ENCODE data around the gene RNF25. TPM values are rescaled to one million over a fixed set of nuclear protein-coding genes. Genes with fewer than 3 reads are reported as not detected.

Gene RNF25
- polyA plus RNA-seq, 3 donors = 43.4 to 45.9 (median 45.3) TPM

DNA sequence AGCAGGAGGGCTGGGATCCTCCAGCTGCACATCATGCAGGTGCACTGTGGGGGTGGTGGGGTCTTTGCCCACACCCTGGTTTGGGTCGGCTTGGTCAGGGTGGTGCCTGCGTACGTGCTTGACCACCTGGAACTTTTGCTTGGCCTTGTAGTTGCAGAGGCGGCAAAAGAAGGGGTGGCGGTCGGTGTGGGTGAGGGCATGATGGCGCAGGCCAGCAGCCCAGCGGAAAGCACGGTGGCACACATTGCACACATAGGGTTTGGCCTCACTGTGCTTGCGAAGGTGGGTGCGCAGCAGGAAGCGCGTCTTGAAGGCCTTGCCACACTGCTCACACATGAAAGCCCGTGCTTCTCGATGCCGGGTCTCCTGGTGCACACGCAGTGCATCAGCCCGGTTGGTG, 33.4 kb downstream of the RNF25 start:
- DNase-seq = no peak

DNA sequence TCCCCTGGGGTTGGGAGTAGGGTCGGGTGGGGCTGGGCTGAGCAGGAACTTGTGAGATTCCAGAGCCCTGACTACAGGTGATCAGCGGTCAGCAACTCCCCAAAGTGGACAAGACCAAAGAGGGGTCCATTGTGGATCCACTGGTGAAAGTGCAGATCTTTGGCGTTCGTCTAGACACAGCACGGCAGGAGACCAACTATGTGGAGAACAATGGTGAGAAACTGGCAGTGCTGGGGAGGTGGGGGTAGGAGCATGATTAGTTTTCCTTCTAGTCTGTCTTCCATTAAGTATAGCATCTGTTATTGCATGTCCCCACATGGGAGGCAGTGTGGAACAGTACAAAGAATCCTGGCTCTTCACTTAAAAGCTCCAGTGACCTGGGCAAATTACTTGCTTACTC, 36.1 kb downstream of the RNF25 start:
- DNase-seq = no peak

DNA sequence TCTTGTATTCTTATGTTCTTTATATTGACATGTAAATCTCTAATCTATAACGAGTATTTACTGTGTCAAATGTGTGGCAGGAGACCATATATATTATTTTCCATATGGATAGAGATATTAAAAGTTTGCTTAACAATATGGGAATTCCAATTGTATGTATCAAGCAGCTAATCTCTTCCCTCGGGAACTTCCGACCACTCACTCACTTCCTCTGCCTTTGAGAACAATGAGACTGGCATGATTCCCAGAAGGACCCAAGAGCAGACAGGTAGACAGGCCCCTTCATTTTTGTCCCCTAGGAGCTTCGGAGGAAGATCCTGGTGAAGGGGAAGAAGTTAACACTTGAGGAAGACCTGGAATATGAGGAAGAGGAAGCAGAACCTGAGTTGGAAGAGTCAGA, 40.0 kb downstream of the RNF25 start:
- DNase-seq = no peak

DNA sequence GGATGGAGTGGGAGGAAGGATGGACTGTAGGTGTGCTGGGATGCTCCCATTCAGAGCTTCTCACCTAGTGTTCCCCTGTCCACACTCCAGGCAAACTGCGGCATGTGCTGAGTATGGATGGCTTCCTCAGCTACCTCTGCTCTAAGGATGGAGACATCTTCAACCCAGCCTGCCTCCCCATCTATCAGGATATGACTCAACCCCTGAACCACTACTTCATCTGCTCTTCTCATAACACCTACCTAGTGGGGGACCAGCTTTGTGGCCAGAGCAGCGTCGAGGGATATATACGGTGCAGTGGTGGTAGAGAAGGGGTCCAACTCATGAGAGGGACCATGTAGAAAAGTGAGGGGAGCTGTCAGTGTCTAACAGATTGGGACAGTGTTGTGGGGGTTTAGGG, 43.9 kb downstream of the RNF25 start:
- no peak for DNase-seq

DNA sequence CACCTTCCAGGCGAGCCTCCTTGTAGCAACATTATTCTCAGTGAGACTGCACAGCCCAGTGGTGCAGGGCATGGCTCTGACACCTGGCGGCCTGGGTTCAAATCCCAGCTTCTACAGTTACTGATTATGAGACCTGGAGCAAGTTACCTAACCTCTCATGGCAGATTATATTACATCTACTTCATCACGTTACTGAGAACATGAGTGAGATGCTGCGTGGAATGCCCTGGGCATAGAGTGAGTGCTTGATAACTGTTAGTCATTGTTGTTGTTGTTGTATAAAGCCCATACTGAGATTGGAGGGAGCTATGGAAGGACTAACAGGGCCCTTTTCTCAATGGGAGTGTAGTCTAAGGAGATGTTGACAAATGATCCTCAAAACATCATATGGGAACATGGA, 45.4 kb downstream of the RNF25 start:
- no peak for DNase-seq

DNA sequence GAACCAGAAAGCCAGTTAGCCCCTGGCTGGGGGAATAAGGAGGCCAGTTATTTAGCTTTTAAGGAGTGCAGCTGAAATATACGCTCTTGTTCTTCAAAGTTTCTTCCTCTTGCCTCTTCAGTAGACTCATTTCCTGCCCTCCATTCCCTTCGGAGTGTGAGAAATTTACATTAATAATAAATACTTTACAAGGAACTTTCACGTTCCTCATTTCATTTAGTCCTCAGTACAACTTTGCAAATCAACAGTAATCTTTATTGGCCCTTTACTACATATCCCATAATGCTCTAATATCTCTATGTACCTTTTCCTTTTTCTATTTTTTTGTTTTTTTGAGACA, 48.5 kb downstream of the RNF25 start:
- DNase-seq = no peak

DNA sequence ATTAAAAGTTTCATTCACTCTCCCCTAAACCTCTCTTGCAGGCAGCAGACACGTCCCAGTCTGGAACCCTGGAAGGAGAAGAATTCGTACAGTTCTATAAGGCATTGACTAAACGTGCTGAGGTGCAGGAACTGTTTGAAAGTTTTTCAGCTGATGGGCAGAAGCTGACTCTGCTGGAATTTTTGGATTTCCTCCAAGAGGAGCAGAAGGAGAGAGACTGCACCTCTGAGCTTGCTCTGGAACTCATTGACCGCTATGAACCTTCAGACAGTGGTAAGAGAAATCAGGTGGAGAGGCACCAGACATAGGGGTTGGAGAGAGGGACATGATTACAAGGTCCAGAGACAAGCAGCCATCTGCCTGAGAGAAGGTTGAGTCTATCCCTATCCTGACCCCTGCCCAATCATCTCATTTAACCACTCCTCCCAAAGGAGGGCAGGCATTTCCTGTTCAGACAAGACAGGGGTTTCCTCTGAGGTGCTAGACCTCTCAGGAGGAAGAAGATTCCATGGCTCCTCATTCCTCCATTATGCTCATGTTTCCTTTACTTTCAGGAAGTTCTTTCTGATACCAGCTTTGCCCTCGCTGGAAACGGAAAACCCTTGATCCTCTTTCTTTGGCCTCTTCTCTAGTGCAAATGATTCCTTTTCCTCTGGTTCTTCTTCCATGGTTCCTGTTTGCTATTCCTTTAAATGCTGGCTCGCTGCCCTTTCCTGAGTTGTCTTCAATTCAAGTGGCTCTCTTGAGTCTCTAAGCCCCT, 49.0 kb downstream of the RNF25 start:
- no peak for DNase-seq

DNA sequence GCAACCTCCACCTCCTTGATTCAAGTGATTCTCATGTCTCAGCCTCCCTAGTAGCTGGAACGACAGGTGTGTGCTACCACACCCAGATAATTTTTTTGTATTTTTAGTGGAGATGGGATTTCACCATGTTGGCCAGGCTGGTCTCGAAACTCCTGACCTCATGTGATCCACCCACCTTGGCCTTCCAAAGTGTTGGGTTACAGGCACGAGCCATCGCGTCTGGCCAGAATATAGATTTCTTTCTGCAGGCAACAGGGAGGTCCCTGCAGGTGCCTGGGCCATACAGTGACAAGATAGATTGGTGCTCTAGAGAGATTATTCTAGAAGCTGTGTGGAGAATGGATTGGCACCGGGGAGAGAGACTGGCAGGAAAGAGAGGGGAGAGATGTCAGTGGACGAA, 50.8 kb downstream of the RNF25 start:
- no peak for DNase-seq

DNA sequence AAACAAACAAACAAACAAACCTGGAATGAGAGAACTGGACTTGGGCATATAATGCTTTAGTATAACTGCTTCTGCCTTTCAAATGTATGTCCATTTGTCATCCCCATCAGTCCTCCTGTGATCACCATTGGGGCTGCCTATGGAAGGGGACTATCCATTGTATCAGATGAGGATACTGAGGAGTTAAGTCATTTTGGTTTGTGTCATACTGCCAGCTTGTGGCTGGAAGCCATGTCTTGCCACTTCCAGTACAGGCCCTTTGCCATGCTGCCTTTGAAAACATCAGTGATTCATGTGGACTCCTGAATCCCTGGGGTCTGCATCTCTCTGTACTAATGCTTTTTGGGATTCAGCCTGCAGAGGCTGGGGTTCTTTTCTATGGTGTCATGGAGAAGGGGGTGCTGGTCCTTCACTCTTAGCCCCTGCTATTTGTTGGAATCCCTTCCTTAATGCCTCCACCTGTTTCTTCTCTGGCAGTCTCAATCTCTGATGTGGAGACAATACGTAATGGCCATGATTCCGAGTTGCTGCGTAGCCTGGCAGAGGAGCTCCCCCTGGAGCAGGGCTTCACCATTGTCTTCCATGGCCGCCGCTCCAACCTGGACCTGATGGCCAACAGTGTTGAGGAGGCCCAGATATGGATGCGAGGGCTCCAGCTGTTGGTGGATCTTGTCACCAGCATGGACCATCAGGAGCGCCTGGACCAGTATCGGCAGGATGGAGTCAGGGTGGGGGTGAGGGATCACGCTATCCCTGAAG, 53.5 kb downstream of the RNF25 start:
- no peak for DNase-seq

DNA sequence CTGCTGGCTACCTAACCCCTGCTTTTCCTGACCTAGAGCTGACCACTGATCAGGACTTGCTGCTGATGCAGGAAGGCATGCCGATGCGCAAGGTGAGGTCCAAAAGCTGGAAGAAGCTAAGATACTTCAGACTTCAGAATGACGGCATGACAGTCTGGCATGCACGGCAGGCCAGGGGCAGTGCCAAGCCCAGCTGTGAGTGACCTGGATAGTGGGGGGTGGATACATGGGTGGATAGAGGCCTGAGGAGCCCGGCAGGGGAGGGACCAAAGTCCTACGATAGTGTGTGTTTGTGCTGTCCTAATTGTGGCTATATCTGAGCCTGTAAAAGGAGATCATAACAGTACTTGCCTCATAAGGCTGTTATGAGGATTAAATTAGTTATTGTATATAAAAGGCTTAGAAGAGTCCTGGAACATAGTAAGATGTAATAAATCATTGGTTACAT, 55.9 kb downstream of the RNF25 start:
- DNase-seq = no peak

Other genes with a start within 250 kb of the RNF25 start
- gene USP37, start 103.7 kb downstream of the RNF25 start, polyA plus RNA-seq (ENCODE audit: insufficient read length in 3 of 3) = 10 to 100 TPM; 16.1 to 22.6 (median 16.4) TPM
- 10 to 100 TPM; 47.2 to 57.9 (median 57.1) TPM for gene CNOT9, start 103.2 kb downstream of the RNF25 start, polyA plus RNA-seq (ENCODE audit: insufficient read length in 3 of 3)
- gene PLCD4, start 64.1 kb downstream of the RNF25 start, polyA plus RNA-seq (ENCODE audit: insufficient read length in 3 of 3) = 10 to 100 TPM in 1 of 3 donors, 1 to 10 TPM in 2; 8.2 to 10.1 (median 9.6) TPM
- 10 to 100 TPM; 18.9 to 25.3 (median 20.8) TPM for gene ZNF142, start 12.4 kb downstream of the RNF25 start, polyA plus RNA-seq (ENCODE audit: insufficient read length in 3 of 3)
- gene BCS1L, start 12.3 kb downstream of the RNF25 start, polyA plus RNA-seq (ENCODE audit: insufficient read length in 3 of 3) = 10 to 100 TPM; 53.9 to 61.2 (median 56.5) TPM
- 100 to 1,000 TPM in 2 of 3 donors, 10 to 100 TPM in 1; 65.8 to 113 (median 107) TPM for gene STK36, start 84 bp upstream of the RNF25 start, polyA plus RNA-seq (ENCODE audit: insufficient read length in 3 of 3)
- 10 to 100 TPM; 30.6 to 44.1 (median 40.2) TPM for gene TTLL4, start 38.8 kb upstream of the RNF25 start, polyA plus RNA-seq (ENCODE audit: insufficient read length in 3 of 3)
- 10 to 100 TPM; 48.3 to 63.2 (median 59.1) TPM for gene CYP27A1, start 110.1 kb upstream of the RNF25 start, polyA plus RNA-seq (ENCODE audit: insufficient read length in 3 of 3)
- gene PRKAG3, start 159.8 kb upstream of the RNF25 start, polyA plus RNA-seq (ENCODE audit: insufficient read length in 3 of 3) = under 1 TPM; 0.06 to 0.21 (median 0.12) TPM
- under 1 TPM; 0.36 to 0.61 (median 0.43) TPM for gene WNT6, start 187.8 kb upstream of the RNF25 start, polyA plus RNA-seq (ENCODE audit: insufficient read length in 3 of 3)
- gene WNT10A, start 208.8 kb upstream of the RNF25 start, polyA plus RNA-seq (ENCODE audit: insufficient read length in 3 of 3) = 1 to 10 TPM; 1.0 to 1.6 (median 1.1) TPM

All from renal pelvis (tissue), 4 donors.